HCT116 (cell line): Measurements from ENCODE around the gene TSPAN14. TPM values are rescaled to one million over a fixed set of nuclear protein-coding genes. Genes with fewer than 3 reads are reported as not detected.

ENCODE experiments used
- ATAC-seq: fragments of 200-7000 bp; cut with Tn5 transposase; 2 replicates; pipeline ENCODE4 v1.9.1; 2020; ENCODE audit warnings: mild to moderate bottlenecking, moderate library complexity
- BruUV-seq: library from RNA; stranded (reverse); fragments of 400-500 nt; replicated peaks from 2 replicates; lab custom pipeline; 2021; lab: Mats Ljungman, UMichigan
- CTCF ChIA-PET: fragments of 300-600 bp; sonication (Branson Sonifier 250); formaldehyde crosslinking; loops from one replicate; lab custom pipeline; 2021; ENCODE audit warnings: antibody characterized with exemption; lab: Charles Lee
- POLR2A ChIA-PET: fragments of 300-600, 350-600 bp; sonication (Branson Sonifier 250); formaldehyde crosslinking; loops from one replicate; lab custom pipeline; 2021; ENCODE audit warnings: antibody characterized with exemption; lab: Charles Lee
- RAD21 ChIA-PET, 2 experiments: fragments of 300-600 bp; sonication (Branson Sonifier 250); formaldehyde crosslinking; loops; one replicate each; lab custom pipeline; 2023; ENCODE audit warnings: low total read pairs in 2 of 2; ENCODE audit not compliant: uncharacterized antibody in 2 of 2, unreplicated experiment in 2 of 2, low non-redundant PET in 1 of 2; lab: Charles Lee
- DNase-seq: peaks from one replicate; pipeline ENCODE4 v3.0.0-alpha.2; 2010; ENCODE audit warnings: low read depth, low spot score
- H2AFZ ChIP-seq: fragments of 200-600 bp; shearing (Covaris generic), sonication (generic); 2 replicates; pipeline ENCODE4 v1.6.1; 2017; ENCODE audit warnings: low read depth, mixed run types, mixed read lengths, antibody characterized with exemption, low read length; ENCODE audit not compliant: poor library complexity, severe bottlenecking
- H3K27ac ChIP-seq: 2 replicates; pipeline ENCODE4 v1.5.1; 2012; ENCODE audit warnings: low read depth, low read length
- H3K27me3 ChIP-seq: fragments of 200-600 bp; sonication (generic); 2 replicates; pipeline ENCODE4 v1.6.1; 2016; ENCODE audit warnings: mixed run types, low read length, mixed read lengths; ENCODE audit not compliant: insufficient read depth
- H3K36me3 ChIP-seq, 2 experiments: fragments of 200-500 bp in 1 of 2; fragments of 200-600 bp in 1 of 2; sonication (Bioruptor generic) in 1 of 2; sonication (generic) in 1 of 2; 2 replicates each; pipeline versions ENCODE4 v1.5.1 to v1.6.1; 2014 to 2016; ENCODE audit warnings: low read length in 2 of 2, inconsistent platforms in 1 of 2, mixed read lengths in 1 of 2, mixed run types in 1 of 2; ENCODE audit not compliant: insufficient read depth in 2 of 2, control insufficient read depth in 1 of 2
- H3K4me1 ChIP-seq, 2 experiments: fragments of 200-600 bp in 1 of 2; sonication (generic) in 1 of 2; 2 replicates each; pipeline versions ENCODE4 v1.5.1 to v1.6.1; 2012 to 2017; ENCODE audit warnings: low read length in 2 of 2, inconsistent platforms in 1 of 2, mild to moderate bottlenecking in 1 of 2, mixed read lengths in 1 of 2, mixed run types in 1 of 2, moderate library complexity in 1 of 2; ENCODE audit not compliant: insufficient read depth in 2 of 2, control insufficient read depth in 1 of 2
- H3K4me2 ChIP-seq: fragments of 200-600 bp; sonication (generic); 2 replicates; pipeline ENCODE4 v1.6.1; 2017; ENCODE audit warnings: mixed run types, low read length, mixed read lengths
- H3K4me3 ChIP-seq, 2 experiments: fragments of 200-600 bp in 1 of 2; sonication (generic) in 1 of 2; replicated peaks in 1 of 2; 2 replicates each; pipeline ENCODE4 v1.5.1; 2011 to 2016; ENCODE audit warnings: low read length in 2 of 2, control low read depth in 1 of 2, low read depth in 1 of 2, mild to moderate bottlenecking in 1 of 2, mixed read lengths in 1 of 2, mixed run types in 1 of 2
- H3K79me2 ChIP-seq: fragments of 200-600 bp; sonication (generic); 2 replicates; pipeline ENCODE4 v1.6.1; 2017; ENCODE audit warnings: mild to moderate bottlenecking, mixed run types, low read length, moderate library complexity, mixed read lengths; ENCODE audit not compliant: insufficient read depth
- H3K9ac ChIP-seq: fragments of 200-600 bp; sonication (generic); 2 replicates; pipeline ENCODE4 v1.6.1; 2016; ENCODE audit warnings: low read length, mixed read lengths
- H3K9me2 ChIP-seq: fragments of 200-600 bp; sonication (generic), shearing (Covaris generic); 2 replicates; pipeline ENCODE4 v1.6.1; 2017; ENCODE audit warnings: mixed run types, mild to moderate bottlenecking, moderate library complexity; ENCODE audit not compliant: insufficient read depth
- H3K9me3 ChIP-seq, 2 experiments: fragments of 200-500 bp in 1 of 2; fragments of 200-600 bp in 1 of 2; sonication (Bioruptor generic) in 1 of 2; sonication (generic) in 1 of 2; 2 replicates each; pipeline ENCODE4 v1.6.1; 2014 to 2017; ENCODE audit warnings: low read length in 2 of 2, mixed read lengths in 2 of 2, inconsistent platforms in 1 of 2, low read depth in 1 of 2, mild to moderate bottlenecking in 1 of 2, mixed run types in 1 of 2, moderate library complexity in 1 of 2; ENCODE audit not compliant: control insufficient read depth in 1 of 2, insufficient read depth in 1 of 2
- H4K20me1 ChIP-seq: fragments of 200-600 bp; sonication (generic), shearing (Covaris generic); 2 replicates; pipeline ENCODE4 v1.6.1; 2017; ENCODE audit warnings: mixed run types, mild to moderate bottlenecking, moderate library complexity; ENCODE audit not compliant: insufficient read depth
- CBX3 ChIP-seq: IDR thresholded peaks from 2 replicates; pipeline ENCODE4 v1.6.1; 2012; ENCODE audit warnings: low read depth
- CEBPB ChIP-seq: IDR thresholded peaks from 2 replicates; pipeline ENCODE4 v1.6.1; 2012; ENCODE audit warnings: low read depth
- EGR1 ChIP-seq: IDR thresholded peaks from 2 replicates; pipeline ENCODE4 v1.6.1; 2012; ENCODE audit warnings: low read depth
- ELF1 ChIP-seq: IDR thresholded peaks from 2 replicates; pipeline ENCODE4 v1.6.1; 2012; ENCODE audit warnings: low read depth, borderline replicate concordance
- EZH2 ChIP-seq: fragments of 200-600 bp; sonication (generic); IDR thresholded peaks from 2 replicates; pipeline ENCODE4 v1.6.1; 2017; ENCODE audit warnings: antibody characterized with exemption, mixed run types
- EZH2phosphoT487 ChIP-seq: fragments of 200-600 bp; IDR thresholded peaks from 2 replicates; pipeline ENCODE4 v1.6.1; 2018; ENCODE audit warnings: antibody characterized with exemption, borderline replicate concordance
- JUND ChIP-seq: IDR thresholded peaks from 2 replicates; pipeline ENCODE4 v1.6.1; 2012
- MAX ChIP-seq: IDR thresholded peaks from 2 replicates; pipeline ENCODE4 v1.6.1; 2012
- POLR2A ChIP-seq: IDR thresholded peaks from 2 replicates; pipeline ENCODE4 v1.7.0; 2011; ENCODE audit warnings: borderline replicate concordance; ENCODE audit not compliant: insufficient read depth, insufficient read length; ENCODE audit errors: extremely low read depth
- RAD21 ChIP-seq: IDR thresholded peaks from 2 replicates; pipeline ENCODE4 v1.6.1; 2012; ENCODE audit warnings: low read depth, mild to moderate bottlenecking
- SIN3A ChIP-seq: IDR thresholded peaks from 2 replicates; pipeline ENCODE4 v1.6.1; 2012; ENCODE audit warnings: low read depth
- SP1 ChIP-seq: IDR thresholded peaks from 2 replicates; pipeline ENCODE4 v1.6.1; 2012; ENCODE audit warnings: low read depth
- SRF ChIP-seq: IDR thresholded peaks from 2 replicates; pipeline ENCODE4 v1.6.1; 2012; ENCODE audit warnings: low read depth
- TCF7L2 ChIP-seq: IDR thresholded peaks from 2 replicates; pipeline ENCODE4 v1.7.0; 2011; ENCODE audit warnings: borderline replicate concordance, inconsistent platforms; ENCODE audit not compliant: insufficient read depth, insufficient read length; ENCODE audit errors: extremely low read depth
- YY1 ChIP-seq: IDR thresholded peaks from 2 replicates; pipeline ENCODE4 v1.6.1; 2011; ENCODE audit warnings: low read length, low read depth, moderate library complexity, mild to moderate bottlenecking; ENCODE audit not compliant: insufficient replicate concordance; ENCODE audit errors: extremely low read depth
- ZBTB33 ChIP-seq: IDR thresholded peaks from 2 replicates; pipeline ENCODE4 v1.6.1; 2011; ENCODE audit warnings: mild to moderate bottlenecking, low read length, moderate library complexity; ENCODE audit not compliant: insufficient replicate concordance; ENCODE audit errors: extremely low read depth
- ZNF274 ChIP-seq: fragments of 200-500 bp; sonication (Bioruptor generic); IDR thresholded peaks from 2 replicates; pipeline ENCODE4 v1.6.1; 2014; ENCODE audit warnings: mild to moderate bottlenecking, low read depth, low read length, inconsistent platforms
- intact Hi-C: fragments of 100-400 bp; cut with micrococcal nuclease; formaldehyde crosslinking; loops from 2 replicates; pipeline ENCODE4 v1.10.0; 2022
- total RNA-seq: library from RNA; stranded (reverse); gene quantifications from one replicate; pipeline ENCODE4 v1.2.1, GENCODE V29; 2021; ENCODE audit not compliant: unreplicated experiment

TSPAN14 gene
- total RNA-seq, 1 experiment from 2014 or later: 86.8 TPM

DNA sequence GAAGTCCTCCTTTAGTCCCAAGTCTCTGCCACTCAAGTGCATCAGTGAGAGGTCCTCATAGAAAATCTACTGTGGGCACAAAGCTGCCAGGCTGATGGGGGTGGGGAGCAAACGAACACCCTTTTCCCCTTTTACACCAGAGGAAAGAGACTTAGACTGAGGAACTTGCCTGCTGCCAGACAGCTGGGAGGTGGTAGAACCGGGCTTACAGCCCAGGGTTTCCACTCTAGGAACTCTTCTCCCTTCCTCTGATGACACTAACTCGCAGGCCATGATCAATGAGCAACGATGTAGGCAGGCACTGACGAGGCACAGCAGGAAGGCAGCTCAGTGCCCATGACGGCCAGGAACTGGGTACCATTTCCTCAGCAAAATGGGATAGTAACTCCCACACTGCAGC is 72.6 kb downstream of the TSPAN14 start:
- no peaks in the 10 kb centered on the region for H3K9me3 ChIP-seq
- ChIA-PET POLR2A (no interaction called here), RAD21 (no interaction called here), CTCF (interaction anchor here (1.3 to 2.0 kb wide), 2 partner anchors 10 to 21 kb away, joined by 4 read pairs; no protein-coding TSS in a partner anchor)
- peaks cover 0 to 4% of the 10 kb centered on the region in 2 experiments; a peak in 1 of 4 replicates for H3K4me1 ChIP-seq
- no peaks in the 10 kb centered on the region for H3K27me3 ChIP-seq
- no peaks in the 10 kb centered on the region for H4K20me1 ChIP-seq
- no peak for DNase-seq
- H3K9ac ChIP-seq: no peak overlapping the region
- no peaks in the 10 kb centered on the region for H3K9me2 ChIP-seq
- H3K79me2 ChIP-seq: no peaks in the 10 kb centered on the region
- H3K36me3 ChIP-seq: no peaks in the 10 kb centered on the region
- TF ChIP-seq EZH2phosphoT487: no peak
- no peak for TF ChIP-seq EZH2
- TF ChIP-seq EGR1: no peak
- no peak for TF ChIP-seq YY1
- no peak for TF ChIP-seq MAX
- TF ChIP-seq CBX3: no peak
- no peak for TF ChIP-seq SRF
- no peak for TF ChIP-seq SP1
- TF ChIP-seq ELF1: no peak
- no peak for TF ChIP-seq JUND
- no peak overlapping the region for H3K4me2 ChIP-seq
- H3K27ac ChIP-seq: no peak overlapping the region
- BruUV-seq: no TSS peak
- no peak for ATAC-seq
- H3K4me3 ChIP-seq: no peak overlapping the region
- intact Hi-C loops: no loop called here
- H2AFZ ChIP-seq: no peak overlapping the region

DNA sequence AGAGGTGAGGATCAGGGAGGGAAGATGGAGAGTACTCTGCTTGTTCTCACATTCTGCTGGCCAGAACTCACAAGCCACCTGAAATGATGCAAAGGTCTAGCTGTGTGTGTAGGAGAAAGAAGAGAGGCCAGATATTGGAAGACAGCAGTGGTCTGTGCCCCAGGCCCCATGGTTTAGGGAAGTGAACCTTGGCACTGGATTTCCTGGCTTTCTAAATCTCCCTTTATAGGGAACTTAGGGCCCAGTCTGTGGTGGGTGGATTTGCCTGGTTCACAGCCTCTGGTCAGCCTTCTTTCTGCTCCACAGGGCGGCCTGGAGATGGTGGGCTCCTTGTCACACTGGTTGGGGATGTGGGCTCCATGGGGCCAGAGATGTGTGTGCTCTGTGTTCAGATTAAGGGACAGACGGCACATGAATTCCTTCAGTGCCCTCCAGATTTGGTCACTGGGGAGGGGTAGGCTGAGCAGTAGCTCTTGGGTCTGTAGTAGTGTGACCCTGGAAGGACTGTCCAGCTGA is 74.1 kb downstream of the TSPAN14 start:
- no peaks in the 10 kb centered on the region for H3K9me3 ChIP-seq
- no peak overlapping the region for H3K27ac ChIP-seq
- RAD21 ChIA-PET: no interaction called here
- no peak overlapping the region for H3K4me3 ChIP-seq
- ATAC-seq: no peak
- no peaks in the 10 kb centered on the region for H3K27me3 ChIP-seq
- TF ChIP-seq POLR2A (no peak), EZH2phosphoT487 (no peak), YY1 (no peak), RAD21 (no peak), SP1 (no peak), CEBPB (no peak), TCF7L2 (no peak), ZNF274 (no peak), EZH2 (no peak), ZBTB33 (no peak), CBX3 (no peak), SRF (no peak), EGR1 (no peak), SIN3A (no peak)
- POLR2A ChIA-PET: no interaction called here
- peaks cover 0 to 4% of the 10 kb centered on the region in 2 experiments; a peak in 1 of 4 replicates for H3K4me1 ChIP-seq
- no TSS peak for BruUV-seq
- H2AFZ ChIP-seq: no peak overlapping the region
- no peak overlapping the region for H3K4me2 ChIP-seq
- H3K36me3 ChIP-seq: no peaks in the 10 kb centered on the region
- CTCF ChIA-PET: interaction anchor here (1.2 kb wide), 1 partner anchor 145 kb away, joined by 3 read pairs; no protein-coding TSS in a partner anchor
- H4K20me1 ChIP-seq: no peaks in the 10 kb centered on the region
- no peak for DNase-seq
- H3K79me2 ChIP-seq: no peaks in the 10 kb centered on the region
- no peak overlapping the region for H3K9ac ChIP-seq
- H3K9me2 ChIP-seq: no peaks in the 10 kb centered on the region
- intact Hi-C loops: no loop called here
